H1 (cell line): ENCODE data around the gene PRKAG1. TPM values are rescaled to one million over a fixed set of nuclear protein-coding genes. Genes with fewer than 3 reads are reported as not detected.

Source experiments
- CTCF ChIA-PET: fragments of 300-600 bp; sonication (Branson Sonifier 250); formaldehyde crosslinking; loops from one replicate; lab custom pipeline; 2021; ENCODE audit not compliant: partially characterized antibody; lab: Charles Lee
- POLR2A ChIA-PET: fragments of 300-600 bp; sonication (Branson Sonifier 250); formaldehyde crosslinking; loops from one replicate; lab custom pipeline; 2021; ENCODE audit warnings: inconsistent platforms; ENCODE audit not compliant: partially characterized antibody; lab: Charles Lee
- DNase-seq, 2 experiments: peaks; one replicate each; pipeline versions ENCODE4 v3.0.0 to v3.0.0-alpha.2; 2010 to 2022; ENCODE audit warnings: low spot score in 2 of 2, low read depth in 1 of 2, mixed read lengths in 1 of 2
- FAIRE-seq: peaks from 2 replicates; lab custom pipeline; 2011; peaks lifted over from hg19 to GRCh38; lab: Jason Lieb, UNC
- H2AFZ ChIP-seq: 2 replicates; pipeline ENCODE4 v1.8.1; 2012; ENCODE audit warnings: low read length, inconsistent platforms
- H2AK5ac ChIP-seq: 2 replicates; pipeline ENCODE4 v1.6.1; 2013; ENCODE audit warnings: low read depth, low read length
- H2BK120ac ChIP-seq: replicated peaks from 2 replicates; pipeline ENCODE3; 2013; ENCODE audit warnings: low read depth, low read length, inconsistent platforms
- H2BK12ac ChIP-seq: 2 replicates; pipeline ENCODE4 v1.6.1; 2013; ENCODE audit warnings: low read depth, low read length
- H2BK15ac ChIP-seq: 2 replicates; pipeline ENCODE4 v1.6.1; 2013; ENCODE audit warnings: low read length
- H2BK20ac ChIP-seq: 2 replicates; pipeline ENCODE4 v1.6.1; 2013; ENCODE audit warnings: low read length
- H2BK5ac ChIP-seq: 2 replicates; pipeline ENCODE4 v1.6.1; 2013; ENCODE audit warnings: low read depth, low read length
- H3K14ac ChIP-seq: 2 replicates; pipeline ENCODE4 v1.6.1; 2013; ENCODE audit warnings: inconsistent platforms; ENCODE audit not compliant: insufficient read length
- H3K18ac ChIP-seq: 2 replicates; pipeline ENCODE4 v1.6.1; 2013; ENCODE audit warnings: low read length; ENCODE audit errors: extremely low read depth
- H3K23ac ChIP-seq: 2 replicates; pipeline ENCODE4 v1.6.1; 2013; ENCODE audit warnings: inconsistent platforms; ENCODE audit not compliant: insufficient read length
- H3K23me2 ChIP-seq: 2 replicates; pipeline ENCODE4 v1.6.1; 2013; ENCODE audit warnings: low read depth, low read length
- H3K27ac ChIP-seq: 2 replicates; pipeline ENCODE4 v1.6.1; 2011; ENCODE audit warnings: low read depth, low read length, inconsistent platforms
- H3K27me3 ChIP-seq, 4 experiments: replicated peaks in 1 of 4; 1 replicate in 1 of 4; 2 replicates in 3 of 4; pipeline versions ENCODE4 v1.6.1 to v1.8.1; 2011 to 2013; ENCODE audit warnings: low read length in 3 of 4, mild to moderate bottlenecking in 3 of 4, inconsistent platforms in 2 of 4, mixed read lengths in 2 of 4, moderate library complexity in 1 of 4; ENCODE audit not compliant: control insufficient read depth in 3 of 4, insufficient read depth in 3 of 4; ENCODE audit errors: extremely low read depth in 1 of 4
- H3K36me3 ChIP-seq, 4 experiments: 2 replicates each; pipeline versions ENCODE4 v1.6.1 to v1.8.1; 2011 to 2013; ENCODE audit warnings: mild to moderate bottlenecking in 4 of 4, low read length in 3 of 4, moderate library complexity in 2 of 4, control low read depth in 1 of 4, inconsistent platforms in 1 of 4; ENCODE audit not compliant: insufficient read depth in 4 of 4, control insufficient read depth in 2 of 4
- H3K4ac ChIP-seq: replicated peaks from 2 replicates; pipeline ENCODE3; 2013; ENCODE audit warnings: low read length, low read depth, mixed read lengths, inconsistent platforms; ENCODE audit not compliant: insufficient read length
- H3K4me1 ChIP-seq, 4 experiments: replicated peaks in 1 of 4; 1 replicate in 1 of 4; 2 replicates in 3 of 4; pipeline versions ENCODE4 v1.6.1 to v1.8.1; 2011 to 2013; ENCODE audit warnings: low read length in 3 of 4, inconsistent platforms in 2 of 4, mixed read lengths in 1 of 4; ENCODE audit not compliant: insufficient read depth in 4 of 4, control insufficient read depth in 3 of 4
- H3K4me2 ChIP-seq, 2 experiments: 2 replicates each; pipeline versions ENCODE4 v1.6.1 to v1.8.1; 2011 to 2013; ENCODE audit warnings: low read depth in 2 of 2, low read length in 2 of 2, control low read depth in 1 of 2, inconsistent platforms in 1 of 2, mild to moderate bottlenecking in 1 of 2; ENCODE audit not compliant: insufficient read depth in 1 of 2
- H3K4me3 ChIP-seq, 4 experiments: fragments of 200-600, 300-600 bp in 1 of 4; sonication (generic), shearing (Covaris generic), sonication (Bioruptor Twin) in 1 of 4; 2 replicates each; pipeline versions ENCODE4 v1.5.1 to v1.8.1; 2011 to 2016; ENCODE audit warnings: low read length in 4 of 4, low read depth in 3 of 4, control low read depth in 2 of 4, inconsistent platforms in 2 of 4, mild to moderate bottlenecking in 2 of 4, mixed read lengths in 1 of 4, moderate library complexity in 1 of 4; ENCODE audit not compliant: insufficient read depth in 2 of 4; ENCODE audit errors: extremely low read depth in 1 of 4
- H3K56ac ChIP-seq: replicated peaks from 2 replicates; pipeline ENCODE3; 2013; ENCODE audit warnings: low read depth, mild to moderate bottlenecking, mixed read lengths, low read length, inconsistent platforms; ENCODE audit not compliant: insufficient read length
- H3K79me1 ChIP-seq: 2 replicates; pipeline ENCODE4 v1.6.1; 2013; ENCODE audit warnings: low read depth, low read length, control low read depth
- H3K79me2 ChIP-seq, 2 experiments: 2 replicates each; pipeline versions ENCODE4 v1.6.1 to v1.8.1; 2012 to 2013; ENCODE audit warnings: low read length in 2 of 2, mild to moderate bottlenecking in 2 of 2, inconsistent platforms in 1 of 2; ENCODE audit not compliant: insufficient read depth in 2 of 2, control insufficient read depth in 1 of 2
- H3K9ac ChIP-seq, 4 experiments: replicated peaks in 1 of 4; 1 replicate in 1 of 4; 2 replicates in 3 of 4; pipeline versions ENCODE4 v1.6.1 to v1.8.1; 2011 to 2013; ENCODE audit warnings: low read depth in 3 of 4, low read length in 3 of 4, control low read depth in 2 of 4, mild to moderate bottlenecking in 2 of 4, moderate library complexity in 2 of 4, inconsistent platforms in 1 of 4; ENCODE audit errors: extremely low read depth in 1 of 4
- H3K9me3 ChIP-seq, 2 experiments: 2 replicates each; pipeline versions ENCODE4 v1.6.1 to v1.8.1; 2012 to 2013; ENCODE audit warnings: mild to moderate bottlenecking in 2 of 2, moderate library complexity in 2 of 2, control low read depth in 1 of 2, inconsistent platforms in 1 of 2, low read depth in 1 of 2, low read length in 1 of 2, mixed read lengths in 1 of 2; ENCODE audit not compliant: insufficient read depth in 2 of 2
- H4K20me1 ChIP-seq, 2 experiments: replicated peaks in 1 of 2; 2 replicates each; pipeline versions ENCODE3 to v1.8.1; 2011 to 2013; ENCODE audit warnings: inconsistent platforms in 2 of 2, low read length in 2 of 2, mild to moderate bottlenecking in 1 of 2; ENCODE audit not compliant: insufficient read depth in 2 of 2, control insufficient read depth in 1 of 2
- H4K5ac ChIP-seq: 2 replicates; pipeline ENCODE4 v1.6.1; 2013; ENCODE audit warnings: low read length, low read depth, mixed read lengths, inconsistent platforms; ENCODE audit not compliant: insufficient read length
- H4K8ac ChIP-seq: 2 replicates; pipeline ENCODE4 v1.8.0; 2013; ENCODE audit warnings: mild to moderate bottlenecking, moderate library complexity, low read length, inconsistent platforms; ENCODE audit not compliant: insufficient read depth; ENCODE audit errors: extremely low read depth
- H4K91ac ChIP-seq: replicated peaks from 2 replicates; pipeline ENCODE3; 2013; ENCODE audit warnings: low read length, mixed read lengths, inconsistent platforms; ENCODE audit not compliant: insufficient read length
- EGR1 ChIP-seq: IDR thresholded peaks from 2 replicates; pipeline ENCODE4 v1.6.1; 2011; ENCODE audit warnings: low read depth, low read length, borderline replicate concordance
- KDM4A ChIP-seq: IDR thresholded peaks from one replicate; pipeline ENCODE4 v1.7.1; 2012; ENCODE audit warnings: low read depth, mild to moderate bottlenecking, moderate library complexity, low read length, inconsistent platforms; ENCODE audit not compliant: severe bottlenecking
- POLR2A ChIP-seq, 2 experiments: IDR thresholded peaks; 1 replicate in 1 of 2; 2 replicates in 1 of 2; pipeline ENCODE4 v1.6.1; 2011; ENCODE audit warnings: low read depth in 2 of 2, low read length in 2 of 2, mild to moderate bottlenecking in 2 of 2; ENCODE audit errors: control extremely low read depth in 1 of 2
- SIX5 ChIP-seq: IDR thresholded peaks from 2 replicates; pipeline ENCODE4 v1.6.1; 2011; ENCODE audit warnings: mild to moderate bottlenecking, low read depth, low read length
- WGBS, 2 experiments: shearing (Covaris generic) in 1 of 2; methylation state at CpG; one replicate each; pipeline versions ENCODE4 v1.1.6 to v1.1.7; 2013 to 2015; ENCODE audit warnings: low lambda C conversion rate in 2 of 2, mixed read lengths in 2 of 2, inconsistent platforms in 1 of 2, low coverage in 1 of 2, missing lambda C conversion rate in 1 of 2; ENCODE audit not compliant: insufficient replicate concordance in 2 of 2, insufficient coverage in 1 of 2, insufficient read length in 1 of 2; ENCODE audit errors: extremely low coverage in 1 of 2, missing lambda C conversion rate in 1 of 2; 5-methylcytosine and 5-hydroxymethylcytosine counted together
- polyA plus RNA-seq, 7 experiments: library from polyadenylated mRNA; depleted of rRNA in 3 of 7; stranded (reverse) in 5 of 7; unstranded in 2 of 7; fragments of >200 nt in 5 of 7; fragments of 200-250 nt in 2 of 7; gene quantifications; 1 replicate in 5 of 7; 2 replicates in 1 of 7; 4 replicates in 1 of 7; pipeline versions ENCODE4 v1.2.1 to v1.2.3, GENCODE V29; 2011 to 2013; ENCODE audit warnings: missing spikeins in 2 of 7, mixed read lengths in 2 of 7
- total RNA-seq: library from RNA; stranded (reverse); fragmentation: NEBNext Ultra II Directional; extraction: Animal tissue kit (Norgen Biotek cat#: 25700); gene quantifications from 2 replicates; pipeline ENCODE4 v1.2.1, GENCODE V29; 2021

PRKAG1 gene
- total and polyA plus RNA-seq, 2 of the 8 experiments (the other 6 are each of a cell fraction or from before 2014, with no cell fraction given) = 38.6 to 57.5 TPM

- Histone ChIP-seq H4K91ac (no peak overlapping the region), H3K23ac (no peak overlapping the region), H3K4ac (no peak overlapping the region), H3K14ac (no peak overlapping the region), H2AFZ (no peak overlapping the region), H3K56ac (no peak overlapping the region), H3K27me3 (no peaks in the 10 kb centered on the region), H3K9ac (no peak overlapping the region), H3K23me2 (peaks cover 8% of the 10 kb centered on the region), H2BK20ac (no peak overlapping the region), H4K20me1 (no peaks in the 10 kb centered on the region), H2BK120ac (no peak overlapping the region), H3K27ac (no peak overlapping the region), H3K79me2 (no peaks in the 10 kb centered on the region), H3K4me2 (no peak overlapping the region), H4K8ac (no peak overlapping the region), H3K9me3 (no peaks in the 10 kb centered on the region), H2BK15ac (no peak overlapping the region), H2BK5ac (no peak overlapping the region), H3K18ac (no peak overlapping the region), H4K5ac (no peak overlapping the region), H3K79me1 (no peaks in the 10 kb centered on the region), H2BK12ac (no peak overlapping the region), H3K36me3 (no peaks in the 10 kb centered on the region), H2AK5ac (no peak overlapping the region), H3K4me1 (peaks cover 0 to 6% (median 1%) of the 10 kb centered on the region in 4 experiments; a peak in 4 of 7 replicates), H3K4me3 (no peak overlapping the region)
- DNase-seq (no peak), FAIRE-seq (no peak)
- TF ChIP-seq KDM4A = no peak
- no peak for TF ChIP-seq POLR2A (IDR thresholded peaks at IDR 0.05; ENCODE audit: control extremely low read depth in 1 of 2, low read depth in 2 of 2, low read length in 2 of 2)
- TF ChIP-seq EGR1 = no peak
- TF ChIP-seq SIX5 = no peak
- POLR2A ChIA-PET = interaction anchor here (0.6 to 3.5 kb wide), 6 partner anchors 10 to 20 kb away, joined by 3 to 24 read pairs (median 8); partner anchors contain the start of gene DDN
- CTCF ChIA-PET = interaction anchor here (0.8 to 11.5 kb wide), 14 partner anchors 10 to 148 kb away, joined by 3 to 207 read pairs (median 4); partner anchors contain the start of genes DDN and WNT1
- 94% methylated on average over 1 of the region's 1 CpG; no CpG with 5 or more reads in 1 of the 2 experiments for WGBS, 2 experiments
Measured at GRCh38 chr12:49015196-49015595, 3.4 kb downstream of the PRKAG1 start.
